Nephron progenitor cell (in vitro differentiated cells): Measurements from ENCODE around the gene KRT81.

Experiments
- DNase-seq: peaks from one replicate; pipeline ENCODE4 v3.0.0; 2021
- H3K27ac Mint-ChIP-seq: 2 replicates; pipeline ENCODE4 v1.8.0; 2021; ENCODE audit warnings: mild to moderate bottlenecking, moderate library complexity, mixed read lengths
- H3K27me3 Mint-ChIP-seq: 2 replicates; pipeline ENCODE4 v1.8.0; 2021; ENCODE audit warnings: mild to moderate bottlenecking, low read depth, mixed read lengths; ENCODE audit not compliant: poor library complexity
- H3K36me3 Mint-ChIP-seq: 2 replicates; pipeline ENCODE4 v1.8.0; 2021; ENCODE audit warnings: low read depth, mixed read lengths
- H3K4me1 Mint-ChIP-seq: 2 replicates; pipeline ENCODE4 v1.8.0; 2021; ENCODE audit warnings: mixed read lengths
- H3K4me3 Mint-ChIP-seq: 2 replicates; pipeline ENCODE4 v1.8.0; 2021; ENCODE audit warnings: mild to moderate bottlenecking, moderate library complexity, mixed read lengths
- H3K9me3 Mint-ChIP-seq: 2 replicates; pipeline ENCODE4 v1.8.0; 2021; ENCODE audit warnings: mild to moderate bottlenecking, moderate library complexity, mixed read lengths
- TF ChIP-seq, protein P1 (sequence below): fragments of 200-600 bp; sonication (generic); IDR thresholded peaks from 2 replicates; pipeline ENCODE4 v1.5.0; 2021; ENCODE audit warnings: antibody characterized with exemption

The KRT81 gene

DNA sequence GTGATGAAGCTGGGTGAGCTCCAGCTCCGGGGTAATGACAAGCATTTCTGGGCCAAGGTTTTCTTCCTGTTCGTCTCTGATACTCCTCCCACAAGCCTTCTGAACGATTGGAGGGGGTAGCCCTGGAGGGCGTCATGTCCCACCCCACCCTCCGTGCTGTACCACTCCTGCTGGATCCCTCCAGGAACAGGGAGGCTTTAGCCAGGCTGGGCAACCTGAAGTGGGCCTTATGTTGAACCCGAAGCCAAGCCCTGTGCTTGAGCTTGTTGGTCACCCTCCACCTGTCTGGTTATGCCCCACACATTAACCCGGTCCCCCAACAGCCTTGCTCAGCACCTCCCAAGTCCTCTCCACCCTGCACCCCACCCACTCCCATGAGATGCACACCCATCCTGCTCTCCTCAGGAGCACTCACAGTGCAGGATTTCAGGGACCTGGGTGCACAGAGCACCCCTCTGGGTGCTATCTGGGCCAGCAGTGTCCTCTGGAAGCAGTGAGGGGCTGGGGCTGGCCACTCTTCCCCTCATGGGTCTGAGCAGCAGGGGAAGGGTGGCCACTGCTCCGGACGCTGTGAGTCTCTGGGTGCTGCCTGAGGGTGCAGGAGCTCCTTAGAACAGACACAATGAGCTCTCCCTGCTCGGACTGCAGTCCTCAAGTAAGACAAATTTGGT, 36.6 kb upstream of the KRT81 start:
- Mint-ChIP-seq H3K36me3 (no peaks in the 10 kb centered on the region), H3K27ac (no peak overlapping the region), H3K27me3 (peaks cover 16% of the 10 kb centered on the region), H3K9me3 (no peaks in the 10 kb centered on the region), H3K4me1 (no peaks in the 10 kb centered on the region), H3K4me3 (no peak overlapping the region)
- TF ChIP-seq, protein P1, sequence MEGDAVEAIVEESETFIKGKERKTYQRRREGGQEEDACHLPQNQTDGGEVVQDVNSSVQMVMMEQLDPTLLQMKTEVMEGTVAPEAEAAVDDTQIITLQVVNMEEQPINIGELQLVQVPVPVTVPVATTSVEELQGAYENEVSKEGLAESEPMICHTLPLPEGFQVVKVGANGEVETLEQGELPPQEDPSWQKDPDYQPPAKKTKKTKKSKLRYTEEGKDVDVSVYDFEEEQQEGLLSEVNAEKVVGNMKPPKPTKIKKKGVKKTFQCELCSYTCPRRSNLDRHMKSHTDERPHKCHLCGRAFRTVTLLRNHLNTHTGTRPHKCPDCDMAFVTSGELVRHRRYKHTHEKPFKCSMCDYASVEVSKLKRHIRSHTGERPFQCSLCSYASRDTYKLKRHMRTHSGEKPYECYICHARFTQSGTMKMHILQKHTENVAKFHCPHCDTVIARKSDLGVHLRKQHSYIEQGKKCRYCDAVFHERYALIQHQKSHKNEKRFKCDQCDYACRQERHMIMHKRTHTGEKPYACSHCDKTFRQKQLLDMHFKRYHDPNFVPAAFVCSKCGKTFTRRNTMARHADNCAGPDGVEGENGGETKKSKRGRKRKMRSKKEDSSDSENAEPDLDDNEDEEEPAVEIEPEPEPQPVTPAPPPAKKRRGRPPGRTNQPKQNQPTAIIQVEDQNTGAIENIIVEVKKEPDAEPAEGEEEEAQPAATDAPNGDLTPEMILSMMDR: peak; percentile 2
- no peak for DNase-seq

DNA sequence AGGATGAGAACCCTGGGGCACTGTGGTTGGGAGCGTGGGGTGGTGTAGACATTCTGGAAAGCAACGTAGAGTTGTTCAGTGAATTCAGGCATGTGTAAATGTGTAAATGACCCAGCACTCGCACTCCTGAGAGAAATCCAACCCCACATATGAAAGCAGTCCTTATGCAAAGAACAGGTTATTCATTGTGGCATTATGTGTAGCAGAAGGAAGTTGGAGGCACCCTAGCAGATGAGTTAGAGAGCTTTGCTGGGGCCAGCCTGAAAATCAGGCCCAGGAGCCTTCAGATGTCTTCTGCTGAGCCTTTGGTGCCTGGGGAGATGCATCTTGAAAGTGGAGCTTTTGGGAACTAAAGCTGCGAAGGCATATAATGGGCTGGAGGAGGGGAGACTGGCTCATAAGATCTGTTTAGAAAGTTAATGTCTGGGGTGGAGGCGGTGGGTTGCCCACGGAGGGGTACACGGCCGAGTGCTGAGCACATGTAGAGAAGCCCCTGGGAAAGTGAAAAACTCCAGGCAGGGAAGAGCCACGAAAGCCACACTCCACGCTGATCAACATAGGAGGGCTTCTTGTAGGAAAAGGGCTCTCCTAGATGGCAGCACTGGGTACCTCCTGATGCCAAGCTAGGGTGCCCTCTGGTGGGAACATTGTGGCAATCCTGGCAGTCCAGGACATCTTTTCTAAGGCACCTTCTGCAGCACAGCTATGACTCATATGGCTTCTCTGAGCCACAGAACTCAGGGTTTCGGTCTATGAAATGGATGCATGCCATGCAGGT, 35.9 kb upstream of the KRT81 start:
- TF ChIP-seq, protein P1: peak; percentile 57
- Mint-ChIP-seq H3K27me3 (peaks cover 16% of the 10 kb centered on the region), H3K4me1 (no peaks in the 10 kb centered on the region), H3K4me3 (no peak overlapping the region), H3K9me3 (no peaks in the 10 kb centered on the region), H3K36me3 (no peaks in the 10 kb centered on the region), H3K27ac (no peak overlapping the region)
- peak; percentile 60 for DNase-seq

DNA sequence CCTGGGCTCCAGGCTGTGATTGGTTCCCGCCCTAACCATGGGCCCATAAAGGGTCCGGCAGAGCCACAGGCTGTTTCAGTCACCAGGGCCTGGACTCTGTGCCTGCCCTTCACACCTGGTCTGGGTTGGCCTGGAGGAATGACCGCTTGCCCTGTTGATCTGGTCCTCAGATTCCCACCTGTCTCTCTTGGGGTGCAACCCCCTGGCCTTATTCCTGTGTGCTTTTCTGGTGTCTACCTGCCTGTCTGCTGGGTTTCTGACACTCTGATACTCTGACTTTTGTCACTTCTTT, 32.8 kb upstream of the KRT81 start:
- TF ChIP-seq, protein P1: no peak
- peaks cover 19% of the 10 kb centered on the region for H3K27me3 Mint-ChIP-seq
- no peak overlapping the region for H3K27ac Mint-ChIP-seq
- no peaks in the 10 kb centered on the region for H3K4me1 Mint-ChIP-seq
- no peak overlapping the region for H3K4me3 Mint-ChIP-seq
- no peaks in the 10 kb centered on the region for H3K36me3 Mint-ChIP-seq
- H3K9me3 Mint-ChIP-seq: no peaks in the 10 kb centered on the region
- DNase-seq: no peak

DNA sequence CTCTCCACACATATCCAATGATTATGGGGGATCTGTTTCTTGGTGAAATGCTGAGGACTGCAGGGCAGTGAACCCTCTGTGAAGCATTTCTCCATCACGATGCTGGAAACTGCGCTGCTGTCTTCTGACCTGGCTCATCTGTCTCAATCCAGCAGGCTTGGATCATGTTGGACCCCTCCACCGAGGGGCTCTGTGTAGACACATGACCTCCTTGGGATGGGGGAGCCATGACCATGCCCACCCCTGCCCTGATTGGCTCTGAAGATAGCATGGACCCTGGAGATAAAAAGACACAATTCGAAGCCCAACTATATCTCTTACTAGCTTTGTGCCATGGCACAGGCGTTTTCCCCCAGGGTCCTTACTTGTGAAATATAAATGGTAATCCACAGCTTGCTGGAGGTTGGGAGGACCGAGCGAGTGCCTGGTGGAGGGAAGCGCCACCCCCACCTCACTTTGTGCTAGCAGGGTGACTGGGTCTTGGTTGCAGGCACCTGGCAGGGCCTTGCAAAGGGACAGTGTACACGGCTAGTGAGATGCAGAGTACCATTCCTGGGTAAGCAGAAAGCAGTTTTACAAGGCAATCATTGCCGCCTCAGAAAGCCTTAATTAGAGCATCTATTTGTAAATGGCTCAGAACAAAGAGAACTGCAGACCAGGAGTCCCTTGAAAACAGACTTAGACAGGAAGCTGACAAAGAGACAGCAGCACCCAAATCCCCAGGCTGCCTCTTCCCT, 32.2 kb upstream of the KRT81 start:
- Mint-ChIP-seq H3K4me3 (no peak overlapping the region), H3K27ac (no peak overlapping the region), H3K27me3 (peaks cover 15% of the 10 kb centered on the region), H3K36me3 (no peaks in the 10 kb centered on the region), H3K4me1 (no peaks in the 10 kb centered on the region), H3K9me3 (no peaks in the 10 kb centered on the region)
- TF ChIP-seq, protein P1: no peak
- no peak for DNase-seq

DNA sequence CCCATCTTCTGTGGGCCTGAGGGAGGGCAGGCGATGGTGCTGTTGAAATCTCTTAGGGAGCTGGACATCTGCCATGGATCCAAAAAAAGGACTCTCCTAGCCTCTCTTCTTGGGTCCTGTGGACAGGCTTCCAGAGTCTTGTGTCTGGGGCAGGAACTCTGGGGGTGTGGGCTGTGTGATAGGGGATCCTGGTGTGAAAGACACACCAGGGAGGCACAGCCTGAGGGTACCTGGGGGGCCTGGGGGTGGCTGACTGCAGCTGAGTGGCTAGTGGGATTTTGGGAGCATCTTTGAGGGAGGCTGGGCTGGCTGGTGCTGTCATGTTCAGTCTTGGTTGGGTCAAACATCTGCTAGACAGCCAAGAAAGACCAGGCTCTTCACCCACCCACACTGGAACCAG, 31.7 kb upstream of the KRT81 start:
- DNase-seq: no peak
- H3K4me1 Mint-ChIP-seq: no peaks in the 10 kb centered on the region
- peaks cover 15% of the 10 kb centered on the region for H3K27me3 Mint-ChIP-seq
- no peak overlapping the region for H3K27ac Mint-ChIP-seq
- no peaks in the 10 kb centered on the region for H3K36me3 Mint-ChIP-seq
- TF ChIP-seq, protein P1: no peak
- no peaks in the 10 kb centered on the region for H3K9me3 Mint-ChIP-seq
- no peak overlapping the region for H3K4me3 Mint-ChIP-seq
